HG03439 (cell line): ENCODE measurements around the gene CCSER1.

Experiments
- ATAC-seq: cut with Tn5 transposase; IDR thresholded peaks from one replicate; pipeline ENCODE4 v1.9.1; 2021; ENCODE audit warnings: mild to moderate bottlenecking, moderate library complexity; ENCODE audit not compliant: unreplicated experiment

The CCSER1 gene

GRCh38 chr4:90189178-90189577 lies 62.0 kb downstream of the CCSER1 start:
- no peak for ATAC-seq

- ATAC-seq: no peak
Measured at GRCh38 chr4:90189946-90190345, 62.8 kb downstream of the CCSER1 start.

- ATAC-seq: no peak
Measured at GRCh38 chr4:90190525-90190924, 63.3 kb downstream of the CCSER1 start.

GRCh38 chr4:90198086-90198847 lies 71.1 kb downstream of the CCSER1 start:
- ATAC-seq: no peak

GRCh38 chr4:90207887-90208454 lies 80.8 kb downstream of the CCSER1 start:
- no peak for ATAC-seq

- ATAC-seq: no peak
Measured at GRCh38 chr4:90209922-90210321, 82.7 kb downstream of the CCSER1 start.

GRCh38 chr4:90211174-90211573 lies 84.0 kb downstream of the CCSER1 start:
- peak; percentile 59 for ATAC-seq

GRCh38 chr4:90215286-90215685 lies 88.1 kb downstream of the CCSER1 start:
- peak; percentile 65 for ATAC-seq

- peak; percentile 76 for ATAC-seq
Measured at GRCh38 chr4:90219822-90220221, 92.6 kb downstream of the CCSER1 start.

- no peak for ATAC-seq
Measured at GRCh38 chr4:90220459-90220858, 93.3 kb downstream of the CCSER1 start.

- no peak for ATAC-seq
Measured at GRCh38 chr4:90226734-90227133, 99.5 kb downstream of the CCSER1 start.

GRCh38 chr4:90227177-90227576 lies 100.0 kb downstream of the CCSER1 start:
- no peak for ATAC-seq

GRCh38 chr4:90234916-90235547 lies 107.8 kb downstream of the CCSER1 start:
- ATAC-seq: no peak

- no peak for ATAC-seq
Measured at GRCh38 chr4:90237751-90238530, 110.7 kb downstream of the CCSER1 start.

GRCh38 chr4:90240333-90240732 lies 113.1 kb downstream of the CCSER1 start:
- no peak for ATAC-seq

GRCh38 chr4:90241008-90241407 lies 113.8 kb downstream of the CCSER1 start:
- no peak for ATAC-seq

- ATAC-seq: no peak
Measured at GRCh38 chr4:90245837-90246236, 118.6 kb downstream of the CCSER1 start.

- no peak for ATAC-seq
Measured at GRCh38 chr4:90246816-90247215, 119.6 kb downstream of the CCSER1 start.

GRCh38 chr4:90254357-90254756 lies 127.2 kb downstream of the CCSER1 start:
- ATAC-seq: no peak

- no peak for ATAC-seq
Measured at GRCh38 chr4:90274175-90274574, 147.0 kb downstream of the CCSER1 start.

- ATAC-seq: no peak
Measured at GRCh38 chr4:90280954-90281353, 153.8 kb downstream of the CCSER1 start.
